AG04450 (cell line): Measurements from ENCODE around the gene ATP6V0D1. TPM values are rescaled to one million over a fixed set of nuclear protein-coding genes. Genes with fewer than 3 reads are reported as not detected.

Experiments used
- CTCF ChIA-PET: fragments of 300-600, 350-600 bp; formaldehyde crosslinking; extraction: SDS; loops from one replicate; lab custom pipeline; 2022; ENCODE audit warnings: antibody characterized with exemption, inconsistent platforms; lab: Charles Lee
- POLR2A ChIA-PET: fragments of 350-600 bp; formaldehyde crosslinking; extraction: SDS; loops from one replicate; lab custom pipeline; 2021; ENCODE audit warnings: antibody characterized with exemption, inconsistent platforms; lab: Yijun Ruan, JAX
- DNase-seq: peaks from one replicate; pipeline ENCODE4 v3.0.0-alpha.2; 2011; ENCODE audit warnings: low read depth, low spot score
- H3K27ac ChIP-seq: one replicate; pipeline ENCODE4 v1.5.1; 2012; ENCODE audit warnings: low read depth, low read length, control low read depth
- H3K27me3 ChIP-seq: one replicate; pipeline ENCODE4 v1.6.0; 2012; ENCODE audit warnings: low read length; ENCODE audit not compliant: control insufficient read depth, insufficient read depth
- H3K4me3 ChIP-seq: 2 replicates; pipeline ENCODE4 v1.5.1; 2011; ENCODE audit warnings: mild to moderate bottlenecking, low read depth, low read length, control low read depth
- H3K9me3 ChIP-seq: 2 replicates; pipeline ENCODE4 v1.5.1; 2012; ENCODE audit warnings: low read length; ENCODE audit not compliant: control insufficient read depth, insufficient read depth
- CTCF ChIP-seq: IDR thresholded peaks from 2 replicates; pipeline ENCODE4 v1.5.1; 2011; ENCODE audit warnings: low read depth, low read length, control low read depth, inconsistent platforms
- polyA plus RNA-seq: library from polyadenylated mRNA; depleted of rRNA; stranded (reverse); fragments of >200 nt; gene quantifications from 2 replicates; pipeline ENCODE4 v1.2.3, GENCODE V29; 2011

ATP6V0D1 gene
- polyA plus RNA-seq, 1 experiment: 101 TPM

- no peaks in the 10 kb centered on the region; the same call in 1 of the 2 replicates for H3K9me3 ChIP-seq
- no peak for DNase-seq
- ChIA-PET POLR2A (interaction anchor here (0.6 to 1.1 kb wide), 4 partner anchors 8 to 1175 kb away, joined by 4 to 7 read pairs (median 4); no protein-coding TSS in a partner anchor), CTCF (interaction anchor here (0.5 to 5.1 kb wide), 3 partner anchors 14 to 181 kb away, joined by 3 to 29 read pairs (median 4); no protein-coding TSS in a partner anchor)
- H3K27me3 ChIP-seq: no peaks in the 10 kb centered on the region
- no peak overlapping the region for H3K4me3 ChIP-seq
- no peak overlapping the region for H3K27ac ChIP-seq
- no peak for TF ChIP-seq CTCF
Observed at GRCh38 chr16:67441271-67441753, 39.6 kb downstream of the ATP6V0D1 start.

GRCh38 chr16:67438824-67439393, 42.0 kb downstream of the ATP6V0D1 start:
- CTCF ChIA-PET: interaction anchor here (1.5 kb wide), 1 partner anchor 11 kb away, joined by 5 read pairs; no protein-coding TSS in a partner anchor

GRCh38 chr16:67438098-67438791, 42.7 kb downstream of the ATP6V0D1 start:
- CTCF ChIA-PET: interaction anchor here (1.0 to 1.5 kb wide), 3 partner anchors 7 to 18 kb away, joined by 3 to 5 read pairs (median 3); no protein-coding TSS in a partner anchor
- DNase-seq: no peak
- TF ChIP-seq CTCF: no peak
- POLR2A ChIA-PET: no interaction called here
- Histone ChIP-seq H3K27ac (no peak overlapping the region), H3K27me3 (no peaks in the 10 kb centered on the region), H3K9me3 (no peaks in the 10 kb centered on the region; the same call in 1 of the 2 replicates), H3K4me3 (no peak overlapping the region)

More at GRCh38 chr16:67438824-67439393, 42.0 kb downstream of the ATP6V0D1 start:
- POLR2A ChIA-PET: no interaction called here
- DNase-seq: no peak
- Histone ChIP-seq H3K27me3 (no peaks in the 10 kb centered on the region), H3K9me3 (no peaks in the 10 kb centered on the region; the same call in 1 of the 2 replicates), H3K27ac (peak overlapping the region; percentile 31), H3K4me3 (no peak overlapping the region)
- TF ChIP-seq CTCF: no peak

- Histone ChIP-seq H3K27ac (no peak overlapping the region), H3K9me3 (no peaks in the 10 kb centered on the region; the same call in 1 of the 2 replicates), H3K27me3 (no peaks in the 10 kb centered on the region), H3K4me3 (no peak overlapping the region)
- POLR2A ChIA-PET: no interaction called here
- TF ChIP-seq CTCF: no peak
- CTCF ChIA-PET: interaction anchor here (1.0 to 1.5 kb wide), 3 partner anchors 8 to 17 kb away, joined by 3 to 5 read pairs (median 3); no protein-coding TSS in a partner anchor
- no peak for DNase-seq
Observed at GRCh38 chr16:67437513-67437912, 43.4 kb downstream of the ATP6V0D1 start.
